CD4-positive, alpha-beta T cell treated with Interleukin-15 for 1 hour (primary cell): Measurements from ENCODE around the gene BHMT.
"Not testable (repeated sequence)": the region's sequence is repeated elsewhere in the genome, so short reads cannot be mapped to it uniquely, and the experiment has no call there.

Experiments used
- DNase-seq: peaks from one replicate; pipeline ENCODE4 v3.0.0-alpha.2; 2020

Gene BHMT

GRCh38 chr5:79111960-79112702 is 522 bp downstream of the BHMT start:
- no peak for DNase-seq

- no peak for DNase-seq
Observed at GRCh38 chr5:79112703-79113058, 1.1 kb downstream of the BHMT start.

- no peak for DNase-seq
Observed at GRCh38 chr5:79119486-79119885, 7.9 kb downstream of the BHMT start.

GRCh38 chr5:79120221-79120620 is 8.6 kb downstream of the BHMT start:
- no peak for DNase-seq

- DNase-seq, result no peak
Observed at GRCh38 chr5:79122973-79123372, 11.4 kb downstream of the BHMT start.

GRCh38 chr5:79124607-79125006 is 13.0 kb downstream of the BHMT start:
- DNase-seq, result no peak

GRCh38 chr5:79130781-79131180 is 19.2 kb downstream of the BHMT start:
- no peak for DNase-seq

GRCh38 chr5:79133121-79133656 is 21.6 kb downstream of the BHMT start:
- DNase-seq, result no peak

- peak; percentile 50 for DNase-seq
Observed at GRCh38 chr5:79133657-79134451, 22.2 kb downstream of the BHMT start.

- DNase-seq, result no peak
Observed at GRCh38 chr5:79135790-79136553, 24.4 kb downstream of the BHMT start.

GRCh38 chr5:79136618-79137017 is 25.0 kb downstream of the BHMT start:
- DNase-seq, result no peak

- no peak for DNase-seq
Observed at GRCh38 chr5:79140553-79140952, 28.9 kb downstream of the BHMT start.

GRCh38 chr5:79143684-79144379 is 32.2 kb downstream of the BHMT start:
- no peak for DNase-seq

GRCh38 chr5:79147076-79147475 is 35.5 kb downstream of the BHMT start:
- DNase-seq, result no peak

- DNase-seq, result no peak
Observed at GRCh38 chr5:79149433-79149832, 37.8 kb downstream of the BHMT start.

GRCh38 chr5:79151942-79152671 is 40.5 kb downstream of the BHMT start:
- DNase-seq, result no peak

GRCh38 chr5:79157305-79157704 is 45.7 kb downstream of the BHMT start:
- DNase-seq, result no peak

GRCh38 chr5:79161647-79162046 is 50.0 kb downstream of the BHMT start:
- DNase-seq, result not testable (repeated sequence)

- no peak for DNase-seq
Observed at GRCh38 chr5:79168031-79168430, 56.4 kb downstream of the BHMT start.

GRCh38 chr5:79170661-79171060 is 59.1 kb downstream of the BHMT start:
- no peak for DNase-seq

GRCh38 chr5:79171635-79172245 is 60.1 kb downstream of the BHMT start:
- DNase-seq, result no peak

GRCh38 chr5:79172269-79172668 is 60.7 kb downstream of the BHMT start:
- DNase-seq, result no peak
